ENCODE measurements around the gene MXRA8. TPM values are rescaled to one million over a fixed set of nuclear protein-coding genes. Genes with fewer than 3 reads are reported as not detected.
A peak's percentile ranks its signal among the peaks of the same experiment; 100 is the strongest.

Gene MXRA8
- total and polyA plus RNA-seq, 9 of the 15 experiments (the other 6 are each of a cell fraction or from before 2014, with no cell fraction given) = 0.66 to 11.3 (median 6.3) TPM

DNA sequence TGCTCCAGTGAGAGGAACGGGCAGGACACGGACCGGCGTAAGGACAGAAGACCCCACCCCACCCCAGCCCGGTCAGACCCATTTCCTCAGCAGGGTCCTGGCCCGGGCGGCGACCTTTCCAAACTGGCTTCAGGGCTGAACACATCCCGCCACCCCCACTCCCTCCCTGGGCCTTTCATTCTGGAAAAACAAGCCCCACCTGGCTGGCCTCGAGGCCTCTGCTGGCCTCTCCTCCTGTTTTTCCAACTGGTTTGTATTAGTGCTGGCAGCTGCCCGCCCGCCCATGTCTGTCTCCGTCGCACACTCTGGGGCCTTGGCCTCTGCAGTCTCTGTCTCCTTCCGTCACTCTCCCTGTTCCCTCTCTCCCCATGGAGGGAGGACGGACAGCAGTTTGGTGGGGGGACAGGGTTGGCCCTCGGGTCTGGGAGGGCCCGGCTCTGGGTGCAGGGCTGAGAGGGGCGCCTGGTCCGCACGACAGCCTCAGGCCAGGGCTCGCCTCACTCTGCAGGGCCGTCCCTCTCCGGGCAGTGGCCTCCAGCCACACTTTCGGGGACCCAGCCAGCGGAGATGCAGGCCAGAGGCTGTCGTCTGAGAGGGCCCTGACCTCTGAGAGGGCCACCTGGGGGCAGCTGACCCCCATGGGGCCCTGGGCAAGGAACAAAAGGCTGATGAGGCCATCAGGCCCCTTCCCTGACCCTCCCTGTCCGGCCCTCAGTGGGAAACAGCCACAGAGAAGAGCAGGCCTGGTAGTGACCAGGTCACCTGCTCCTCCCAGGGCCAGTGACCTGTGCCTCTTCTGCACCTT, 1.5 kb upstream of the MXRA8 start:
- in situ Hi-C loops (cut with MboI) = loop anchor here (10.0 kb wide), 1 partner anchor 555 kb away; the partner anchor contains the start of genes CALML6 and TMEM52
- Histone ChIP-seq H3K79me2 (ENCODE audit: control insufficient read depth, insufficient read depth, low read length) (peaks cover 10% of the 10 kb centered on the region; the same call in 2 of the 3 replicates), H4K20me1 (replicated peaks; ENCODE audit: control insufficient read depth, insufficient read depth, low read length) (no peaks in the 10 kb centered on the region), H3K4me2 (ENCODE audit: insufficient read depth, low read length) (no peak overlapping the region), H3K36me3 (ENCODE audit: control insufficient read depth, insufficient read depth, low read length) (no peaks in the 10 kb centered on the region), H3K9me3 (replicated peaks; ENCODE audit: control insufficient read depth, insufficient read depth, low read depth, low read length) (0 out of 2 replicates have a peak, but pooled peaks cover 2% of the 10 kb centered on the region), H3K9ac (ENCODE audit: insufficient read depth in 1 of 2, low read depth in 2 of 2, low read length in 2 of 2) (peak overlapping the region in 1 of 2 experiments; percentile 54; a peak in 1 of 4 replicates), H3K27me3 (ENCODE audit: control insufficient read depth in 2 of 2, insufficient read depth in 2 of 2, low read length in 2 of 2) (no peaks in the 10 kb centered on the region; a peak in 1 of 5 replicates), H3K4me1 (replicated peaks in 1 of 2; ENCODE audit: control insufficient read depth in 2 of 2, insufficient read depth in 2 of 2, low read length in 2 of 2) (peaks cover 19 to 67% of the 10 kb centered on the region in 2 experiments), H3K4me3 (no peak overlapping the region), H2AFZ (ENCODE audit: low read depth, low read length) (no peak overlapping the region), H3K9me1 (ENCODE audit: control insufficient read depth, insufficient read depth, low read length) (no peaks in the 10 kb centered on the region), H3K27ac (ENCODE audit: extremely low read depth, low read depth, low read length) (no peak overlapping the region)
- no TSS peak for BruUV-seq (replicated peaks)
- ChIA-PET POLR2A (no interaction called here), CTCF (ENCODE audit: low intra/inter-chr PET ratio) (no interaction called here)
- FAIRE-seq = no peak
- intact Hi-C loops (cut with micrococcal nuclease) = no loop called here
- WGBS (ENCODE audit: insufficient coverage, low coverage, missing lambda C conversion rate) = 81% methylated on average over 18 of the region's 28 CpGs
- DNase-seq (ENCODE audit: extremely low read depth in 1 of 4, low spot score in 3 of 4) = no peak
- ATAC-seq = no peak
- TF ChIP-seq TAF15 (IDR thresholded peaks at IDR 0.05; ENCODE audit: low read depth, low read length) = no peak
- no peak for TF ChIP-seq ATF1 (CRISPR knock-in tag; IDR thresholded peaks at IDR 0.05)
- TF ChIP-seq ATF1 (tag; IDR thresholded peaks at IDR 0.05) = no peak
- TF ChIP-seq EZH2 (IDR thresholded peaks at IDR 0.05; ENCODE audit: borderline replicate concordance, low read depth, low read length) = no peak
- no peak for TF ChIP-seq ZFP91 (CRISPR knock-in tag; IDR thresholded peaks at IDR 0.05)
- TF ChIP-seq SAFB (IDR thresholded peaks at IDR 0.05; ENCODE audit: borderline replicate concordance, low read depth, low read length) = no peak
- no peak for TF ChIP-seq MGA (IDR thresholded peaks at IDR 0.05)
- TF ChIP-seq BRCA1 (IDR thresholded peaks at IDR 0.05) = no peak
- 0 out of 2 replicates have a peak, but pooled peaks have one; percentile 26 for TF ChIP-seq BRCA1 (CRISPR knock-in tag; IDR thresholded peaks at IDR 0.05)
- no peak for TF ChIP-seq ZEB2 (IDR thresholded peaks at IDR 0.05)
